ENCODE results near the gene MPI. TPM values are rescaled to one million over a fixed set of nuclear protein-coding genes. Genes with fewer than 3 reads are reported as not detected.
A peak's percentile ranks its signal among the peaks of the same experiment; 100 is the strongest.

Gene MPI
- total and polyA plus RNA-seq, 2 experiments from 2014 or later: 34.8 to 79.0 TPM

GRCh38 chr15:74857671-74858368 lies 32.0 kb upstream of the MPI start:
- Histone ChIP-seq H2AFZ (no peak overlapping the region), H3K4me3 (no peak overlapping the region), H3K9ac (no peak overlapping the region), H3K4me2 (ENCODE audit: unreplicated experiment) (no peak overlapping the region), H3K36me3 (ENCODE audit: low read depth) (no peaks in the 10 kb centered on the region), H3K9me2 (ENCODE audit: insufficient read depth) (no peaks in the 10 kb centered on the region), H3K27ac (no peak overlapping the region), H3K4me1 (ENCODE audit: insufficient read depth) (peaks cover under 1% of the 10 kb centered on the region; the same call in 1 of the 2 replicates), H3K79me2 (ENCODE audit: insufficient read depth) (peaks cover 79% of the 10 kb centered on the region), H3K9me3 (ENCODE audit: low read depth) (no peaks in the 10 kb centered on the region), H3F3A (ENCODE audit: insufficient read depth) (peaks cover 6% of the 10 kb centered on the region; the same call in 1 of the 2 replicates), H3K27me3 (replicated peaks; ENCODE audit: insufficient read depth) (no peaks in the 10 kb centered on the region), H4K20me1 (ENCODE audit: insufficient read depth) (0 out of 2 replicates have a peak, but pooled peaks cover under 1% of the 10 kb centered on the region)
- TF ChIP-seq EZH2 (IDR thresholded peaks at IDR 0.05; ENCODE audit: insufficient read depth, poor library complexity, severe bottlenecking): no peak
- TF ChIP-seq EZH2phosphoT487 (IDR thresholded peaks at IDR 0.05; ENCODE audit: insufficient read depth, low read depth): no peak
- WGBS, 2 experiments (ENCODE audit: low coverage in 1 of 2, low lambda C conversion rate in 2 of 2, missing lambda C conversion rate in 2 of 2): 73 to 74% methylated on average over 9 of the region's 9 CpGs
- no peak for DNase-seq
- in situ Hi-C loops (cut with MboI): no loop called here

- 79 to 80% methylated on average over 4 of the region's 4 CpGs for WGBS, 2 experiments (ENCODE audit: low coverage in 1 of 2, low lambda C conversion rate in 2 of 2, missing lambda C conversion rate in 2 of 2)
These were observed 31.5 kb upstream of the MPI start for GRCh38 chr15:74858369-74858740.

GRCh38 chr15:74863239-74864056 lies 26.4 kb upstream of the MPI start:
- in situ Hi-C loops (cut with MboI): no loop called here
- peaks cover 78% of the 10 kb centered on the region for H3K79me2 ChIP-seq (ENCODE audit: insufficient read depth)

More at GRCh38 chr15:74858369-74858740, 31.5 kb upstream of the MPI start:
- no peaks in the 10 kb centered on the region for H3K9me2 ChIP-seq (ENCODE audit: insufficient read depth)
- no peaks in the 10 kb centered on the region for H3K27me3 ChIP-seq (replicated peaks; ENCODE audit: insufficient read depth)
- no peak overlapping the region for H3K9ac ChIP-seq
- no peaks in the 10 kb centered on the region for H3K36me3 ChIP-seq (ENCODE audit: low read depth)
- peaks cover 79% of the 10 kb centered on the region for H3K79me2 ChIP-seq (ENCODE audit: insufficient read depth)
- no peak overlapping the region for H2AFZ ChIP-seq
- no peak overlapping the region for H3K4me2 ChIP-seq (ENCODE audit: unreplicated experiment)
- 0 out of 2 replicates have a peak, but pooled peaks cover 3% of the 10 kb centered on the region for H4K20me1 ChIP-seq (ENCODE audit: insufficient read depth)
- no peaks in the 10 kb centered on the region for H3K9me3 ChIP-seq (ENCODE audit: low read depth)
- no peak overlapping the region for H3K4me3 ChIP-seq
- DNase-seq: no peak
- in situ Hi-C loops (cut with MboI): no loop called here
- TF ChIP-seq EZH2phosphoT487 (IDR thresholded peaks at IDR 0.05; ENCODE audit: insufficient read depth, low read depth): no peak
- no peak for TF ChIP-seq EZH2 (IDR thresholded peaks at IDR 0.05; ENCODE audit: insufficient read depth, poor library complexity, severe bottlenecking)
- peaks cover 6% of the 10 kb centered on the region for H3K4me1 ChIP-seq (ENCODE audit: insufficient read depth)
- no peak overlapping the region for H3K27ac ChIP-seq
- peaks cover 12% of the 10 kb centered on the region; the same call in 1 of the 2 replicates for H3F3A ChIP-seq (ENCODE audit: insufficient read depth)

GRCh38 chr15:74864296-74864695 lies 25.5 kb upstream of the MPI start:
- Histone ChIP-seq H3K27ac (peak overlapping the region; percentile 49), H3F3A (ENCODE audit: insufficient read depth) (peaks cover 29% of the 10 kb centered on the region; the same call in 1 of the 2 replicates), H3K4me2 (ENCODE audit: unreplicated experiment) (no peak overlapping the region), H3K9me3 (ENCODE audit: low read depth) (no peaks in the 10 kb centered on the region), H3K9me2 (ENCODE audit: insufficient read depth) (no peaks in the 10 kb centered on the region), H2AFZ (no peak overlapping the region), H3K36me3 (ENCODE audit: low read depth) (no peaks in the 10 kb centered on the region), H3K4me3 (no peak overlapping the region), H3K4me1 (ENCODE audit: insufficient read depth) (peaks cover 21% of the 10 kb centered on the region), H3K27me3 (replicated peaks; ENCODE audit: insufficient read depth) (no peaks in the 10 kb centered on the region), H4K20me1 (ENCODE audit: insufficient read depth) (peaks cover 9% of the 10 kb centered on the region; the same call in 1 of the 2 replicates), H3K79me2 (ENCODE audit: insufficient read depth) (peaks cover 78% of the 10 kb centered on the region), H3K9ac (no peak overlapping the region)
- WGBS, 2 experiments (ENCODE audit: low coverage in 1 of 2, low lambda C conversion rate in 2 of 2, missing lambda C conversion rate in 2 of 2): 88 to 93% methylated on average over 6 of the region's 6 CpGs
- DNase-seq: no peak
- no peak for TF ChIP-seq EZH2 (IDR thresholded peaks at IDR 0.05; ENCODE audit: insufficient read depth, poor library complexity, severe bottlenecking)
- no peak for TF ChIP-seq EZH2phosphoT487 (IDR thresholded peaks at IDR 0.05; ENCODE audit: insufficient read depth, low read depth)
- in situ Hi-C loops (cut with MboI): no loop called here

More at GRCh38 chr15:74863239-74864056, 26.4 kb upstream of the MPI start:
- TF ChIP-seq EZH2 (IDR thresholded peaks at IDR 0.05; ENCODE audit: insufficient read depth, poor library complexity, severe bottlenecking): no peak
- no peak for TF ChIP-seq EZH2phosphoT487 (IDR thresholded peaks at IDR 0.05; ENCODE audit: insufficient read depth, low read depth)
- Histone ChIP-seq H3K9ac (no peak overlapping the region), H3K4me2 (ENCODE audit: unreplicated experiment) (no peak overlapping the region), H4K20me1 (ENCODE audit: insufficient read depth) (peaks cover 9% of the 10 kb centered on the region; the same call in 1 of the 2 replicates), H3K9me2 (ENCODE audit: insufficient read depth) (no peaks in the 10 kb centered on the region), H3K27me3 (replicated peaks; ENCODE audit: insufficient read depth) (no peaks in the 10 kb centered on the region), H3K27ac (peak overlapping the region; percentile 49), H3K4me1 (ENCODE audit: insufficient read depth) (peaks cover 20% of the 10 kb centered on the region), H3K4me3 (no peak overlapping the region), H2AFZ (no peak overlapping the region), H3K36me3 (ENCODE audit: low read depth) (no peaks in the 10 kb centered on the region), H3K9me3 (ENCODE audit: low read depth) (no peaks in the 10 kb centered on the region), H3F3A (ENCODE audit: insufficient read depth) (peaks cover 28% of the 10 kb centered on the region; the same call in 1 of the 2 replicates)
- peak; percentile 83 for DNase-seq
- WGBS, 2 experiments (ENCODE audit: low coverage in 1 of 2, low lambda C conversion rate in 2 of 2, missing lambda C conversion rate in 2 of 2): 66 to 67% methylated on average over 9 to 11 of the region's 11 CpGs
